CD4-positive, alpha-beta T cell treated with Interleukin-17A for 4 hours (primary cell): ENCODE data around the gene MAGEA11.
"Not testable (repeated sequence)": the region's sequence is repeated elsewhere in the genome, so short reads cannot be mapped to it uniquely, and the experiment has no call there.

Experiments used
- DNase-seq: peaks from one replicate; pipeline ENCODE4 v3.0.0-alpha.2; 2020; ENCODE audit warnings: mixed read lengths

The MAGEA11 gene, protein sequence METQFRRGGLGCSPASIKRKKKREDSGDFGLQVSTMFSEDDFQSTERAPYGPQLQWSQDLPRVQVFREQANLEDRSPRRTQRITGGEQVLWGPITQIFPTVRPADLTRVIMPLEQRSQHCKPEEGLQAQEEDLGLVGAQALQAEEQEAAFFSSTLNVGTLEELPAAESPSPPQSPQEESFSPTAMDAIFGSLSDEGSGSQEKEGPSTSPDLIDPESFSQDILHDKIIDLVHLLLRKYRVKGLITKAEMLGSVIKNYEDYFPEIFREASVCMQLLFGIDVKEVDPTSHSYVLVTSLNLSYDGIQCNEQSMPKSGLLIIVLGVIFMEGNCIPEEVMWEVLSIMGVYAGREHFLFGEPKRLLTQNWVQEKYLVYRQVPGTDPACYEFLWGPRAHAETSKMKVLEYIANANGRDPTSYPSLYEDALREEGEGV

DNA sequence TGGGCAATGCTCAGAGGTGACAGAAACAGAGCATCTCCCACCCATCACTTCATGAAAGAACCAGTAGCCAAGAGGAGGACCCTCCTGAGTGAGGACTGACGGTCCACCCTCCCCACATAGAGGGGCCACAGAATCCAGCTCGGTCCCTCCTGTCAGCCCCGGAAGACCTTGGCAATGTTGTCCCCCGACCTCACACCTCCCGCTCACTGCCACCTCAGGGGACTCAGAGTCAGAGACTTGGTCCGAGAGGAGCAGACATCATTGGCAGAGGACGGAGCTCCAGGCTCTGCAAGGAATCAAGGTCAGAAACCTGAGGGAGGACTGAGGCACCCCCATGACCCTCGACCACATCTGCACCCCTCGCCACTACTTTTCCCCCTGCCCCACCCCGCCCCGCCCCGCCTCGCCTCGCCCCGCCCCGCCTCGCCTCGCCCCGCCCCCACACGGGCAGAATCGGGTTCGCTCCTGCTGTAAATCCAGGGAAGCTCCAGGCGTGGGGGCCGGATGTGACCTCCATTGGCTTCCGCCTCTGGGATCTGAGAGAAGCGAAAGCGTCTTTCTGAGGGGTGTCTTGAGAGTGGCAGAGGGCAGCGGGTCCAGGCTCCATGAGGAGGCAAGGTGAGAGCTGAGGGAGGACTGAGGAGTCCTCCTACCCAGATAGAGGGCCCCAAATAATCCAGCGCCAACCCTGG lies at the start of gene MAGEA11:
Gene MAGEA11, plus strand, starts transcription at position 516 of the 692 bp plus-strand sequence. CDS start 1,100 bp downstream, outside the sequence.
- no peak for DNase-seq

DNA sequence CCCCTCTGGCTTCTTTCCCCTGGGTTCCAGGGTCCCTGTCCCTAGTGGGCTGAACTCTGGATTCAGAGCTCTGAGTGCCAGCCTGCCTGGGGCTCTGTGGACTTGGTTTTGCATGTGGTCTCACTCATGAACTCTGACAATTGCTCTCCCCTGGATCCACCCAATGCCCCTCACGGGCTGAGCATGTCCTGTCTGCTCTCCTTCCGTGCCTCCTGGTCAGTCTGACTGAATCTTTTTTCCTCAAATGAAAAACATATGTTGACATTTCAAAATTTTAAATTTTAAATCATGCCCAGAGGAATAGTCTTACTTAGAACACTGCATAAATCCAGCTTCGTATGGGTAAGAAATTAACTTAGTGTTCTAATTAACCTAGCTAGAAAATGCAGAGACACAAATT lies 36.8 kb upstream of the MAGEA11 start:
- not testable (repeated sequence) for DNase-seq

DNA sequence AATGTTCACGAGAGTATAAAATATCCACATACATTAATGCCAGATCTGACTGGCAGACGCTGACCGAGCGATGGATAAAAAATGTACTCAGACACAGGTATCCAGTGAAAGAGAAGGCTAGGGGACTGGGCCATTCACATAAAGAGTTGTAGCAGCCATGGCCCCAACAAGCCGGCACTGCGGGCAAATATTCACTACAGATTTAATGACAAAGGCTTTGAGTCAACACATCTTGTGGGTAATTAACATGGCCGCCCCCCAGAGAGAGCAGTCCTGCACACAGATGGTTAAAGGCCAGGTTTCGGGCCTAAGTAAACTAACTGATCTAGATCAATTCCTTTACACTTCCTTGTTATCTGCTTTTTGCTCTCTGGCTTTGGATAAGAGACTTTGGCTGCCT lies 36.3 kb upstream of the MAGEA11 start:
- DNase-seq, result not testable (repeated sequence)

DNA sequence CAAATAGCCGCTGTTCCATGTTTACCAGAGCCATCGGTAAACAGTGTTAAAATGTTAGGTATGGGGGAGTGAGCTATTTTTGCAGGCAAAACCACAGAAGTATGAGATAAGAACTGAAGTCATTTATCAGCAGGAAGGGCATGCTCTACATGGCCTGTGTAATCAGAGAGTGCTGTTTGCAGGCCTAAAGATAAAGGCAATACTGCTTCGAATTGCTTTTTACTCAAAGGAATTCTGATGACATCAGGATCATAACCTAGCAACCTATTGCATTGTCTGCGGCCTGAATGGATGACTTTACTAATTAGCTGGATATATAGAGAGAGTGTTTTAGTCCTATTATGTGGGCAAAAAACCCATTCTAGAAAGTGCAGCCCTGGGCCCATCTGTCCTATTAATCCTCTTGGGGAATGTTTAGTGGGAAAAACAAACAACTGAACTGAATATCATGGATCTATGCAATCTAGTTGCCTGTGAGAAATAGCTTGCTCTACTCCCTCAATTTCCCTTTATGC lies 32.6 kb upstream of the MAGEA11 start:
- DNase-seq, result not testable (repeated sequence)

DNA sequence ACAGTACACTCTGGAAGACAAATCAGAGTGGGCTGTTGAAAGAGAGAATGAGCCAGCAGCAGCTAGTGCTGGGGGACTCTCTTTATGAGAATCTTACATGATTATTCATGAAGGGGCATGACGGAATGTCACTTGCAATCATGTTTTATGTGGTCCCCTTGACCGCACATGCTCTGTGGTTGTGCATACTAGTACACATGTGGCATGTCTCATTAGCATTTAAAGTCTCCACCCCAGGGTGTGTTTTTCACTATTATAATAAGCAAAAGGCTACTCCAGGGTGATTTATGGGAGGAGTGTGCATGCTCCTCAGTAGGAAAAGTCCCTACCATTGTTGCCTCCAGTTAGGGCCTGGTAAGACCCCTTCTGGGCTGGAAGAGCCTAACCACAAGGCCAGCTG lies 30.7 kb upstream of the MAGEA11 start:
- DNase-seq, result no peak

DNA sequence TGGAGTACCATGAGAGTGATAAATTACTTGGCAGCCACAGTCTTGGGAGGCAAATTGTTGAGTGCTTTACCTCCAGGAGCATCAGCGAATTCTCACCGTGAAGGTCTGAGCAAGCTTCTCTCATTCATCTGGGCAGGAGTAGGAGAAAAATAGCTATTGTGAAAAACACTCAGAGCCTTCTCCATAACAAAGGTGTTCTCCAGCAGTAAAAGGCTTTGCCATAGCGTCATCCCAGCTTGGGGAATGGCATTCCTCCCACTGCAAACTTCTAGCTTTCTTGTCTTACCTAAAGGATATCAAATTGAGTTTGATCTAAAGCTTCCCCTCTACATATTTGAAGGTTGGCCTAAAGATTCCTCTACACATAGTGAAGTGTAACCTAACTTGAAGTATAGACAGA lies 29.8 kb upstream of the MAGEA11 start:
- DNase-seq, result no peak

DNA sequence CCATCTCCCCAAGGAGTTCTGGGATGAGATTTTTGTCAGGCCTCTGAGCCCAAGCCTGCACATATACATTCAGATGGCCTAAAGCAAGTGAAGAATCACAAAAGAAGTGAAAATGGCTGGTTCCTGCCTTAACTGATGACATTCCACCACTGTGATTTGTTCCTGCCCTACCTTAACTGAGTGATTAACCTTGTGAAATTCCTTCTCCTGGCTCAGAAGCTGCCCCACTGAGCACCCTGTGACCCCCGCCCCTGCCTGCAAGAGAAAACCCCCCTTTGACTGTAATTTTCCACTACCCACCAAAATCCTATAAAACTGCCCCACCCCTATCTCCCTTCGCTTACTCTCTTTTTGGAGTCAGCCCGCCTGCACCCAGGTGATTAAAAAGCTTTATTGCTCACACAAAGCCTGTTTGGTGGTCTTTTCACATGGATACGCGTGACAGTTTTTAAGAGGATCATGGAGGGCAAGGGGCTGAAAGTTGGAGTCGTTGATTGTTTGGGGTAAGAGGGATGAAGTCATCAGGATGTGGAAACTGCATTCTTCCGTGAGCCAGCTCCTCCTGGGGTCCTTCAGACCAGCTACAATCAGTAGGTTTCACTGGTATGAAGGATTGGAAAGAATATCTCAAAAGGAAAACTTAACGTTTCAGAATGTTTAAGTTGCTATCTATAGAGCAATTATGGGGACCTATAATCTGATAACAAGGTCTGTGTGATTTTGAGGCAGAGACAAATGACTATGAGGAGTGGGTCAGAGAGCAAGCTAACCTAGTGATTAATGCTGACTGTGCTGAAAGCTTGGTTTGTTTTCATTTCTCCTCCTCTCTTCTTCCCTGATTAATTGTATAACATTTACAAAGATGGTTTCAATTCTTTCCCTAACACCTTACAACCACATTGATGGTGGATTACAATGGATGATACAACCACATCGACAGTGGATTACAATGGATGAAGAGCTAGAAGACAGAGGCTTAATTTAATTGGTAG lies 28.6 kb upstream of the MAGEA11 start:
- DNase-seq, result no peak

DNA sequence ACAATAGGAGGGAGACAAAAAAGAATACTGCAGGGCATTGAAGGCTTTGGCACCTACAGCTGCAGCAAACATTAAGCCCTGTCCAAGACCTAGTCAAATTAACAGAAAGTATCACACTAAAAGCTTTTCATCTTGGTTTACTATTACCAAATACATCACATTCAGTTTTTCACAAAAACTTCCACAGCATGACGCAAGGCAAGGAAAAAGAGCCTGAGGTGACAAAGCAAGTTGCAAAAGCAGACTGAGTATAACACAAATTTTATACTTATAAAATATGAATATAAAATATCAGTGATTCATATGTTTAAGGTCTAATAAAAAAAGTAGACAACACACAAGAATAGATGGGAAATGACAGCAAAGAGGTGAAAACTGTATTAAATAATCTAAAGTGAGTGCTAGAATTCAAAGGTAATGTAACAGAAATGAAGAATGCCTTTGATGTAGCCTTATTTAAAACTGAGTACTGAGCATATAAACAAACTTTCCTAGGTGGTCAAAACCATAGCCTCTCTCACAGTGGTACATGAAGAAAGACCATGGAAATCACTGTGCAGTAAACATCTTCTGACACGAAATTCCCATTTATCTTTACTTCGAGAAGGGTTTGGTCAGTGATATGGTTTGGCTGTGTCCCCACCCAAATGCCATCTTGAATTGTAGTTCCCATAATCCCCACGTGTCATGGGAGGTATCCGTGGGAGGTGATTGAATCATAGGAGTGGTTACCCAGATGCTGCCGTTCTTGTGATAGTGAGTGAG lies 27.7 kb upstream of the MAGEA11 start:
- DNase-seq, result no peak

DNA sequence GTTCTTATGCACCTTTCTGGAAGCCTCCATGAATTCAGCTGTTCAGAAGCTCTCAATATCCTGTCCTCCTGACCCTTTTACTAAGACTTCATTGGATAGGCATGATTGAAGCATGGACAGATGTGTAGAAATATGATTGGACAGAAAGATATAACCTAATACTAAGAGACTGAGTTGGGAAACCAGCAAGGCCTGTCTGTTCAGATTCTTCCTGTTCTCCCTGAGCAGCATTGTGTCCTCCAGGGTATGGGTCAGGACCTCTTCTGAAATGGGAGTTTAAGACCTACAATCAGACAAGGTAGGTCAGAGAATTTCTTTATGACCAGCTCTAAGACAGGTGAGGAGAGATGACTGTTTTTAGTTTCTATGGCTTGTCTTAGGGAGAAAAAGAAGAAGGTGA lies 23.9 kb upstream of the MAGEA11 start:
- DNase-seq, result no peak

DNA sequence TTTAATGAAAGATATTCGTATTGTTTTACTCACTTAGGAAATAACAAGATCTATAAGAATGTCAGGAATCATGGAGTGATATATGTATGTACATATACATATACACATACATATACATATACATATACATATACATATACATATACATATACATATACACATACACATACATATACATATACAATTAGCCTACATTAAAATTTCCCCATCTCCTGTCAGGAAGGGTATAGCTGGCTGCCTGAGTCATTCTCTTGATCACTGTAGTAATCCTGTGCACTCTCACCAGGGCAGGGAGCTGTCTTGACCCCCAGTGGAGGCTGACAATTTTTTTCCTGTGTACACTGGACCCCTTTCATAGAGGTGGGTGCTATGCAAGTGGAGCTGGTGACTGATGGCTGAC lies 23.3 kb upstream of the MAGEA11 start:
- no peak for DNase-seq

DNA sequence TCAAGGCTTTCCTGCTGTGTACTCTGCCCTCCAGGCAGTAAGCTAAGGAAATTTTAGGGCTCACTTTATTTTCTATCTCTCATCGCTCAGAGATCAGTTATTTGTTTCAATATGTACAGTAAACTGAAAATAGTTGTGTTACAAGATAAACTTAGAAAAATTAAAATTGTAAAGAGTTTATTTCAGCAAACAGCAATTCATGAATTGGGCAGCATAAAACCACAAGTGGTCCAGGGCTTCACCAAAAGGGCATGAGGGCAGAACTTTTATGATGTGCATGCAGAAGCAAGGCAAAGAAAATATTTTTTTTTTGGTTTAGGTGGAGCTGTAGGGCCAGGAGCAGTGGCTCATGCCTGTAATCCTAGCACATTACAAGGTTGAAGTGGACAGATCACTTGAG lies 20.1 kb upstream of the MAGEA11 start:
- no peak for DNase-seq

DNA sequence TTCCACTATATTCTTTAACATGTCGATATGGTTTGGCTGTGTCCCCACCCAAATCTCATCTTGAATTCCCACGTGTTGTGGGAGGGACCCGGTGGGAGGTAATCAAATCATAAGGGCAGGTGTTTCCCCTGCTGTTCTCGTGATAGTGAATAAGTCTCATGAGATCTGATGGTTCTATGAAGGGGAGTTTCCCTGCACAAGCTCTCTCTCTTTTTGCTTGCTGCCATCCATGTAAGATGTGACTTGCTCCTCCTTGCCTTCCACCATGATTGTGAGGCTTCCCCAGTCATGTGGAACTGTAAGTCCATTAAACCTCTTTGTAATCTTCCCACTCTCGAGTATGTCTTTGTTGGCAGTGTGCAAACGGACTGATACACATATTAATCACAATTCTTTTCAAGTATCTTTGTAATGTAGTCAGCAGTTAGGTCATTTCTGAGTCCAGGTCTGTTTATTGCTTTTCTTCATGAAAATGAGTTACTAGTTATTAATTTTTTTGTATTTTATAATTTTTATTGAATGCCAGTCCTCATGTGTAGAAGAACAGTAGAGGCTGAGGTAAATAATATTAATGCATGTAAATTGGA lies 19.1 kb upstream of the MAGEA11 start:
- DNase-seq, result not testable (repeated sequence)

DNA sequence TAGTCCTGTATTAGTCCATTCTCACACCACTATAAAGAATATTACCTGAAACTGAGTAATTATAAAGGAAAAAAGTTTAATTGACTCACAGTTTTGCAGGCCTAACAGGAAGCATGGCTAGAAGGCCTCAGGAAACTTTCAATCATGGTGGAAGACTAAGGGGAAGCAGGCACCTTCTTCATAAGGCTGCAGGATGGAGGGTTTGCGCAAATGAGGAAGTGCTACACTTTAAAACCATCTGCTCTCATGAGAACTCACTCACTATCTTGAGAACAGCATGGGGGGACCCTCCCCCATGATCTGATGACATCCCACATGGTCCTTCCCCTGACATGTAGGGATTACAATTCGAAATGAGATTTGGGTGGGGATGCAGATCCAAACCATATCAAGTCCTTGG lies 12.1 kb upstream of the MAGEA11 start:
- DNase-seq, result no peak

DNA sequence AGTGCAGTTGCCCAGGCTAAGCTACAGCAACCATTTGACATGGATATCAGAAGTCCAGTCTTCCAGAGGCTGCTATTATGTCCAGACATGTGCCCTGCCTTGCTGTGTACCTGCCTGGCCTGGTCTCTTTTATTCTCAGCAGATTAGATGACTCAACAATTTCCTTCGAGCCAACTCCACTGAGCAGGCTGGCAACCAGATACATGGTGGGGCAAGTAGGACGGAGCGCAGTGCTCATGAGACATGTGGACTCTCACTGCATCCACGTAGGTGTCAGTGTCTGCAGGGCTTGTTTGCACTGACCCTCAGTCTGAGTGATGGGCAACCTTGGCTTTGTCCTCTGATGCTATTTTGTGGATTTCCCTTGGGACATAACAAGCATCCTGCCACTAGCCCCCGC lies 7.2 kb upstream of the MAGEA11 start:
- DNase-seq, result no peak

DNA sequence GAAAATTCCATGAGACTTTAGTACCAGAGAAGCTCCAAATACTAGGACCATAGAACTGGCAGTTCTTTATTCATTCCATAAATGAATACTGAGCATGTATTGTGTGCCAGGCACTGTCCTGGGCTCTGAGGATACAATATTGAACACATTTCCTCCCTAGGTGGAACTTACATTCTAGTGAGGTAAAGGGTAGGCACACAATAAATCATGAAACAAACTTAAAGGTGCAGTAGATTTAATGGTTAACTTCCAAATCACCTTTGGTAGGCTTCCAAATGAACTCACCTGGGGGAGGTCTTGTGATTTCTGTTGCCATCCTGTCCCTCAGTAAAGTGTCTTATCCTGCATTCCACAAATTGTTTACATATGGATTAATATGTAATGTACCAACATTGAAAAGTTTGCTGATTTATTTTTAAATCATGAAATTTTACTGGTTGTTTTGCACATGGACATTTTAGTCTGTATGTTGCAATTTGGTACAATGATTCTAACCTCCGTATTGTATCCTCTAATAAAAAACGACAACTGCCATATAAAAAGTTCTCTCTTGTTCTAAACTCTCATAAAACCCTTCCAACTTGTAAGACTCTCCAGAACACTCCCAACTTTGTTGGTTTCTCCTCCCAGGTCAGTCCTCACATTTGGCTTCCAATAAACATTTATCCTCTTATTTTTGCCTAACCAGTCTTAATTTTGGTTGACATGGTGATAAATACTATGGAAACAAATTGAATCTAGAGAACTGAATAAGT lies 4.5 kb upstream of the MAGEA11 start:
- DNase-seq, result no peak

DNA sequence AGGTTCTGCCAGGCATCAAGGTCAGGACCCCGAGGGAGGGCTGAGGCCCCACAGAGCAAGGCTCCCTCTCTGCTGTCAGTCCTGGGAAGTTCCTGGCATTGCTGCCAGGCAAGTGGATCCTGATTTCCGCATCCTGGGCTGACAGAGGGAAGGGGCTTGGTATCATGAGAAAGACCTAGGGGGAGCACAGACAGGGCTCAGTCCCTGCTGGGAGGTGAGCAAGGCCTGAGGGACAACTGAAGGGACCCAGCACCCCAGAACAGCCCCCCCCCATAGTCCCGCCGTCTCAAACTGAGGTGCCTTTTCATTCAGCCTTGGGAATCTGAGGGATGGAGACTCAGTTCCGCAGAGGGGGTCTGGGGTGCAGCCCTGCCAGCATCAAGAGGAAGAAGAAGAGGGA lies 971 bp downstream of the MAGEA11 start:
- DNase-seq, result no peak

DNA sequence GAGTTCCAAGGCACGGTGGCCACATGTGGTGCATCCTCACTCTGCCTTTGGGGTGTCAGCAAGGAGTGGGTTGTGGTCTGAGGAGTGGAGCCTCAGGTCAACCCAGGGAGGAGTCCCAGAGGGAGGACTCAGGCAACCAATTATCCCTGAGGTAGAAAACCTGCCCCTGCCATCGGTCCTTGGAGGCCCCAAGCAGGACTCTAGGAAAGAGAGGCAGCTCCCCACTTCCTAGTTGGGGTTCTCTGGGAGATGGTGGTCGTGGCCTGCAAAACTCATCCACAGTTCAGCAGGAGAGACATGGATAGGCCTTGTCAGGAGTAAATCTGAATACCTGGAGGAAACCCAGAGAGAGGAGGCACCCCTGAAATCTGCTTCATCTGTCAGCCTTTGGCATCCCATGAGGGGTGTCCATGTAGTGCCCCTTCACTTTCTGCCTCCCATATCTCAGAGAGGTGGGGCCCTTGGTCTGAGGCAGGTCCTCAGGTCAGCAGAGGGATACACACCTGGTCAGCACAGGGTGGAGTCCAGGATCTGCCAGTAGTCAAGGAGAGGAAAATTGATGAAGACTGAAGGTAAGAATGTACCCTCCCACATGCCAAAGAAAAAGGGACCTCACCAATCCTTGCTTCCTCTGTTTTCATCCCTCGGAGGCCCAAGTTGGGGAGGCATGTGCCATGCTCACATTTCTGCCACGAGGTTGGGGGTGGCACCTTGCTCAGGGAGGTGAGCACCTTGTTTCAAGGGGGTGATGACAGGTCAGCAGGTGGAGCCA lies 1.6 kb downstream of the MAGEA11 start:
- no peak for DNase-seq

DNA sequence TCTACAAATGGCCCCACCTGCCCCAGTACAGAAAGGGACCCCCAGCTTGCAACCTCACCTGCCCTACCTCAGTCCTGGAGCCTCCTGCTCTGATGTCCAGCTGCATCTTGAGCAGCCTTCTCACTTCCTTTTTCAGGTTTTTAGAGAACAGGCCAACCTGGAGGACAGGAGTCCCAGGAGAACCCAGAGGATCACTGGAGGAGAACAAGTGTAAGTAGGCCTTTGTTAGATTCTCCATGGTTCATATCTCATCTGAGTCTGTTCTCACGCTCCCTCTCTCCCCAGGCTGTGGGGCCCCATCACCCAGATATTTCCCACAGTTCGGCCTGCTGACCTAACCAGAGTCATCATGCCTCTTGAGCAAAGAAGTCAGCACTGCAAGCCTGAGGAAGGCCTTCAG lies 3.6 kb downstream of the MAGEA11 start:
- DNase-seq, result no peak

DNA sequence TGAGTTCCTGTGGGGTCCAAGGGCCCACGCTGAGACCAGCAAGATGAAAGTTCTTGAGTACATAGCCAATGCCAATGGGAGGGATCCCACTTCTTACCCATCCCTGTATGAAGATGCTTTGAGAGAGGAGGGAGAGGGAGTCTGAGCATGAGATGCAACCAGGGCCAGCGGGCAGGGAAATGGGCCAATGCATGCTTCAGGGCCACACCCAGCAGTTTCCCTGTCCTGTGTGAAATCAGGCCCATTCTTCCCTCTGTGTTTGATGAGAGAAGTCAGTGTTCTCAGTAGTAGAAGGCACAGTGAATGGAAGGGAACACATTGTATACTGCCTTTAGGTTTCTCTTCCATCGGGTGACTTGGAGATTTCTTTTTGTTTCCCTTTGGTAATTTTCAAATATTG lies 4.8 kb downstream of the MAGEA11 start:
- no peak for DNase-seq

DNA sequence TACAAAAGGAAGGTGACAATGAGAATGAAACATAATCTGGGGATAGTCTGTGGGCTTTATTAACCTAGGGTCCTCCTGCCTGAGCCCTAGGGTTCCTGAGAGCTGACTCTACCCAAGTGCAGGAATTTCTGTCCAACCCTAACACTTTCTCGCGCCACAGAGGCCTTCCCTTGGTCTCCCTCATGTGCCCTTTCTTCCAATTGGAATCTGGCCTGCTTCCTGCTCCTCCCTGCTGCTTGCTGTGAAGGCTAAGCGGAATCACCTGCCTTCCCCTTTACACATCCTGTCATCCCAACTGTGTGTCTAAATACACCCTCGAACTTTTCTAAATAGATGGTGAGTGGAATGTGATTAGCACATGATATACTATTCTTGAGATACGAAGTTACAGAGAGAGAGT lies 5.9 kb downstream of the MAGEA11 start:
- no peak for DNase-seq
